ENCODE results near the gene CTNND2. TPM values are rescaled to one million over a fixed set of nuclear protein-coding genes. Genes with fewer than 3 reads are reported as not detected.

The CTNND2 gene
- total and polyA plus RNA-seq, 9 of the 15 experiments (the other 6 are each of a cell fraction or from before 2014, with no cell fraction given): 0.03 to 0.35 TPM; not detected in 7

GRCh38 chr5:11509793-11510192, 394.5 kb downstream of the CTNND2 start:
- Histone ChIP-seq H4K20me1 (replicated peaks; ENCODE audit: control insufficient read depth, insufficient read depth, low read length) (no peaks in the 10 kb centered on the region), H3K79me2 (ENCODE audit: control insufficient read depth, insufficient read depth, low read length) (no peaks in the 10 kb centered on the region), H3K4me1 (replicated peaks in 1 of 2; ENCODE audit: control insufficient read depth in 2 of 2, insufficient read depth in 2 of 2, low read length in 2 of 2) (no peaks in the 10 kb centered on the region), H3K9me1 (ENCODE audit: control insufficient read depth, insufficient read depth, low read length) (no peaks in the 10 kb centered on the region), H3K4me2 (ENCODE audit: insufficient read depth, low read length) (no peak overlapping the region), H3K27me3 (ENCODE audit: control insufficient read depth in 2 of 2, insufficient read depth in 2 of 2, low read length in 2 of 2) (no peaks in the 10 kb centered on the region), H3K4me3 (no peak overlapping the region), H2AFZ (ENCODE audit: low read depth, low read length) (no peak overlapping the region), H3K9ac (ENCODE audit: insufficient read depth in 1 of 2, low read depth in 2 of 2, low read length in 2 of 2) (no peak overlapping the region), H3K36me3 (ENCODE audit: control insufficient read depth, insufficient read depth, low read length) (no peaks in the 10 kb centered on the region), H3K9me3 (replicated peaks; ENCODE audit: control insufficient read depth, insufficient read depth, low read depth, low read length) (no peaks in the 10 kb centered on the region), H3K27ac (ENCODE audit: extremely low read depth, low read depth, low read length) (no peak overlapping the region)
- in situ Hi-C loops (cut with MboI) (no loop called here), intact Hi-C loops (cut with micrococcal nuclease) (no loop called here)
- TF ChIP-seq ZNF551 (CRISPR knock-in tag; IDR thresholded peaks at IDR 0.05) (no peak), NR2C1 (IDR thresholded peaks at IDR 0.05) (no peak), NR2C1 (tag; IDR thresholded peaks at IDR 0.05) (no peak), GATAD2A (IDR thresholded peaks at IDR 0.05) (no peak), TBL1XR1 (IDR thresholded peaks at IDR 0.05; ENCODE audit: low read length in 2 of 2) (no peak), RBM39 (optimal IDR thresholded peaks at IDR 0.05; ENCODE audit: low read depth, low read length) (no peak), TOE1 (IDR thresholded peaks at IDR 0.05; ENCODE audit: borderline replicate concordance) (no peak), TOE1 (CRISPR knock-in tag; IDR thresholded peaks at IDR 0.05; ENCODE audit: borderline replicate concordance, low read depth) (no peak), NFE2 (IDR thresholded peaks at IDR 0.05; ENCODE audit: low read depth) (no peak), CBX2 (IDR thresholded peaks at IDR 0.05; ENCODE audit: insufficient read depth, low read length, poor library complexity, severe bottlenecking) (no peak), SUPT5H (IDR thresholded peaks at IDR 0.05) (no peak), SMARCB1 (IDR thresholded peaks at IDR 0.05; ENCODE audit: insufficient read length, low read depth) (no peak), CCAR2 (IDR thresholded peaks at IDR 0.05; ENCODE audit: low read depth, low read length) (no peak)
- no peak for FAIRE-seq
- 0% methylated on average over 7 of the region's 7 CpGs for WGBS (ENCODE audit: insufficient coverage, low coverage, missing lambda C conversion rate)
- no peak for ATAC-seq
- no TSS peak for BruUV-seq (replicated peaks)
- ChIA-PET POLR2A (no interaction called here), CTCF (ENCODE audit: low intra/inter-chr PET ratio) (no interaction called here)
- no peak for DNase-seq (ENCODE audit: extremely low read depth in 1 of 4, low spot score in 3 of 4)

All from K562 (cell line).